H9 (cell line): ENCODE results near the gene TUBB2A. TPM values are rescaled to one million over a fixed set of nuclear protein-coding genes. Genes with fewer than 3 reads are reported as not detected.

Source experiments
- DNase-seq: peaks from one replicate; pipeline ENCODE4 v3.0.0-alpha.2; 2017
- H2AFZ ChIP-seq: one replicate; pipeline ENCODE4 v1.6.1; 2013; ENCODE audit warnings: mild to moderate bottlenecking, low read length, control low read depth, moderate library complexity
- H2AK5ac ChIP-seq: 2 replicates; pipeline ENCODE4 v1.6.1; 2013; ENCODE audit warnings: low read length, control low read depth, mixed read lengths; ENCODE audit not compliant: insufficient read length
- H2BK120ac ChIP-seq: one replicate; pipeline ENCODE4 v1.6.1; 2013; ENCODE audit warnings: low read depth, mild to moderate bottlenecking, low read length, control low read depth, inconsistent platforms; ENCODE audit not compliant: poor library complexity, severe bottlenecking
- H2BK12ac ChIP-seq: 2 replicates; pipeline ENCODE4 v1.6.1; 2013; ENCODE audit warnings: low read length, control low read depth, mixed read lengths, low read depth; ENCODE audit not compliant: insufficient read length
- H2BK15ac ChIP-seq: 2 replicates; pipeline ENCODE4 v1.6.1; 2013; ENCODE audit warnings: low read depth, low read length, control low read depth
- H2BK20ac ChIP-seq: one replicate; pipeline ENCODE4 v1.6.1; 2013; ENCODE audit warnings: low read depth, mild to moderate bottlenecking, low read length, control low read depth, inconsistent platforms; ENCODE audit not compliant: poor library complexity, severe bottlenecking
- H2BK5ac ChIP-seq: 2 replicates; pipeline ENCODE4 v1.6.1; 2013; ENCODE audit warnings: low read length, control low read depth, mixed read lengths; ENCODE audit not compliant: insufficient read length
- H3K14ac ChIP-seq: 2 replicates; pipeline ENCODE4 v1.6.1; 2013; ENCODE audit warnings: low read length, control low read depth; ENCODE audit not compliant: insufficient read depth
- H3K18ac ChIP-seq: 2 replicates; pipeline ENCODE4 v1.6.1; 2013; ENCODE audit warnings: low read depth, mild to moderate bottlenecking, mixed read lengths, low read length, control low read depth; ENCODE audit not compliant: insufficient read length
- H3K23ac ChIP-seq: 2 replicates; pipeline ENCODE4 v1.6.1; 2013; ENCODE audit warnings: low read length, control low read depth, mixed read lengths, low read depth; ENCODE audit not compliant: insufficient read length
- H3K23me2 ChIP-seq: 2 replicates; pipeline ENCODE4 v1.6.1; 2013; ENCODE audit warnings: low read depth, mild to moderate bottlenecking, mixed read lengths, low read length, control low read depth; ENCODE audit not compliant: insufficient read length, poor library complexity, severe bottlenecking
- H3K27ac ChIP-seq: 2 replicates; pipeline ENCODE4 v1.5.1; 2013; ENCODE audit warnings: low read length, control low read depth, mixed read lengths, low read depth; ENCODE audit not compliant: insufficient read length
- H3K27me3 ChIP-seq: 2 replicates; pipeline ENCODE4 v1.6.1; 2013; ENCODE audit warnings: low read length, control low read depth, inconsistent platforms; ENCODE audit not compliant: insufficient read depth
- H3K4ac ChIP-seq: 2 replicates; pipeline ENCODE4 v1.6.1; 2013; ENCODE audit warnings: low read depth, mild to moderate bottlenecking, control low read depth, inconsistent platforms, low read length, moderate library complexity
- H3K4me1 ChIP-seq: 2 replicates; pipeline ENCODE4 v1.6.1; 2013; ENCODE audit warnings: low read length, control low read depth, inconsistent platforms; ENCODE audit not compliant: insufficient read depth
- H3K4me2 ChIP-seq: 2 replicates; pipeline ENCODE4 v1.6.1; 2013; ENCODE audit warnings: low read length, control low read depth, mixed read lengths; ENCODE audit not compliant: insufficient read length, insufficient read depth
- H3K56ac ChIP-seq: 2 replicates; pipeline ENCODE4 v1.6.1; 2013; ENCODE audit warnings: low read depth, mild to moderate bottlenecking, mixed read lengths, low read length, control low read depth; ENCODE audit not compliant: insufficient read length
- H3K79me1 ChIP-seq: 2 replicates; pipeline ENCODE4 v1.6.1; 2013; ENCODE audit warnings: low read depth, mild to moderate bottlenecking, moderate library complexity, low read length, control low read depth, inconsistent platforms; ENCODE audit not compliant: insufficient read depth, poor library complexity, severe bottlenecking
- H3K79me2 ChIP-seq: 2 replicates; pipeline ENCODE4 v1.6.1; 2013; ENCODE audit warnings: low read length, control low read depth, inconsistent platforms; ENCODE audit not compliant: insufficient read depth
- H3K9ac ChIP-seq: 2 replicates; pipeline ENCODE4 v1.6.1; 2013; ENCODE audit warnings: low read length, control low read depth, mixed read lengths; ENCODE audit not compliant: insufficient read length; ENCODE audit errors: extremely low read depth
- H3K9me3 ChIP-seq: one replicate; pipeline ENCODE4 v1.6.1; 2013; ENCODE audit warnings: low read depth, low read length, inconsistent platforms; ENCODE audit not compliant: control insufficient read depth
- H3T11ph ChIP-seq: one replicate; pipeline ENCODE4 v1.6.1; 2013; ENCODE audit warnings: mild to moderate bottlenecking, low read length, control low read depth, inconsistent platforms
- H4K20me1 ChIP-seq: one replicate; pipeline ENCODE4 v1.6.1; 2013; ENCODE audit not compliant: control insufficient read depth, insufficient read length, insufficient read depth
- H4K5ac ChIP-seq: 2 replicates; pipeline ENCODE4 v1.6.1; 2013; ENCODE audit warnings: low read depth, mild to moderate bottlenecking, mixed read lengths, low read length, control low read depth; ENCODE audit not compliant: insufficient read length
- H4K8ac ChIP-seq: replicated peaks from 2 replicates; pipeline ENCODE4 v1.6.1; 2013; ENCODE audit warnings: low read length, control low read depth, mixed read lengths, low read depth; ENCODE audit not compliant: insufficient read length
- H4K91ac ChIP-seq: 2 replicates; pipeline ENCODE4 v1.6.1; 2013; ENCODE audit warnings: low read depth, mild to moderate bottlenecking, moderate library complexity, mixed read lengths, low read length, control low read depth; ENCODE audit not compliant: insufficient read length
- H3K27ac Mint-ChIP-seq, 3 experiments: 2 replicates in 2 of 3; 3 replicates in 1 of 3; pipeline ENCODE4 v1.8.0; 2020 to 2021; ENCODE audit warnings: mixed read lengths in 3 of 3, mild to moderate bottlenecking in 1 of 3, moderate library complexity in 1 of 3
- H3K27me3 Mint-ChIP-seq: 2 replicates; pipeline ENCODE4 v1.8.0; 2021; ENCODE audit warnings: low read depth, mild to moderate bottlenecking, moderate library complexity, mixed read lengths
- H3K36me3 Mint-ChIP-seq, 3 experiments: 2 replicates in 2 of 3; 3 replicates in 1 of 3; pipeline ENCODE4 v1.8.0; 2020 to 2021; ENCODE audit warnings: low read depth in 3 of 3, mixed read lengths in 3 of 3; ENCODE audit not compliant: insufficient read depth in 1 of 3
- H3K4me1 Mint-ChIP-seq, 2 experiments: 2 replicates each; pipeline ENCODE4 v1.8.0; 2020; ENCODE audit warnings: mixed read lengths in 2 of 2
- H3K4me3 Mint-ChIP-seq, 2 experiments: 2 replicates in 1 of 2; 3 replicates in 1 of 2; pipeline ENCODE4 v1.8.0; 2020 to 2021; ENCODE audit warnings: mild to moderate bottlenecking in 2 of 2, mixed read lengths in 2 of 2, moderate library complexity in 1 of 2
- H3K9me3 Mint-ChIP-seq, 2 experiments: 2 replicates in 1 of 2; 3 replicates in 1 of 2; pipeline ENCODE4 v1.8.0; 2020; ENCODE audit warnings: mild to moderate bottlenecking in 2 of 2, mixed read lengths in 2 of 2, moderate library complexity in 1 of 2
- WGBS: extraction: QIAGEN DNeasy Blood & Tissue Kit; methylation state at CpG from one replicate; pipeline ENCODE4 v1.1.7; 2013; ENCODE audit warnings: missing lambda C conversion rate, low lambda C conversion rate, mixed read lengths; ENCODE audit not compliant: insufficient read length; ENCODE audit errors: extremely low coverage; 5-methylcytosine and 5-hydroxymethylcytosine counted together
- total RNA-seq: library from RNA; stranded (reverse); gene quantifications from 2 replicates; pipeline ENCODE4 v1.2.1, GENCODE V29; 2021
- TF ChIP-seq, protein P1 (sequence below): fragments of 200-600 bp; sonication (generic); conservative IDR thresholded peaks from 3 replicates; pipeline ENCODE4 v1.8.0; 2021; ENCODE audit warnings: antibody characterized with exemption, mild to moderate bottlenecking

TUBB2A gene
- total RNA-seq, 1 experiment from 2014 or later = 258 TPM

DNA sequence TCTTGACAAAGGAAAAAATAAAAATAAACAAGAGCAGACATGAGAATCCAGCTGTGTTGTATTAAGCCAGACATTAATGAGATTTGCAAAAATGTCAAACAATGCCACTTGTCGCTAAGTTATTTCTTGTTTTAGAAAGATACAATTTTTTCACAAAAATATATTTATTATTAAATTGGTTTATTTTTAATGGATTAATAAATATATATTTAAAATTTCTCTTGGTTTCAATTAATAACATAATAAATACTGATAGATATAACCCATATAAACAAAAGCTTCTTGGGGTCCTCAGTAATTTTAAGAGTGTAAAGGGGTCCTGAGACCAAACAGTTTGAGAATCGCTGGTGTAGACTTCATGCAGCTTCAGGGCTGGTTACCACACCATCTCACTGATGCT is 44.0 kb upstream of the TUBB2A start:
- no peak overlapping the region for H3K14ac ChIP-seq
- no peak overlapping the region for H3T11ph ChIP-seq
- no peak overlapping the region for H3K27ac ChIP-seq
- no peak overlapping the region for H2BK20ac ChIP-seq
- H3K27me3 ChIP-seq = no peaks in the 10 kb centered on the region
- no peak overlapping the region for H3K18ac ChIP-seq
- no peak overlapping the region for H2BK5ac ChIP-seq
- H3K9me3 ChIP-seq = no peaks in the 10 kb centered on the region
- Mint-ChIP-seq H3K27me3 (no peaks in the 10 kb centered on the region), H3K36me3 (no peaks in the 10 kb centered on the region; a peak in 1 of 7 replicates), H3K4me1 (peaks cover 16 to 18% of the 10 kb centered on the region in 2 experiments), H3K9me3 (peaks cover 3 to 4% of the 10 kb centered on the region in 2 experiments; a peak in 4 of 5 replicates), H3K4me3 (no peak overlapping the region), H3K27ac (no peak overlapping the region)
- no peak overlapping the region for H4K91ac ChIP-seq
- no peak overlapping the region for H2BK12ac ChIP-seq
- peaks cover 6% of the 10 kb centered on the region for H3K4me1 ChIP-seq
- no peaks in the 10 kb centered on the region for H3K23me2 ChIP-seq
- no peak overlapping the region for H2AK5ac ChIP-seq
- H3K56ac ChIP-seq = no peak overlapping the region
- H3K9ac ChIP-seq = no peak overlapping the region
- no peak overlapping the region for H2AFZ ChIP-seq
- WGBS = no CpG with 5 or more reads among the region's 2 CpGs
- H4K8ac ChIP-seq = no peak overlapping the region
- no peak overlapping the region for H2BK15ac ChIP-seq
- no peak overlapping the region for H3K23ac ChIP-seq
- TF ChIP-seq, protein P1, sequence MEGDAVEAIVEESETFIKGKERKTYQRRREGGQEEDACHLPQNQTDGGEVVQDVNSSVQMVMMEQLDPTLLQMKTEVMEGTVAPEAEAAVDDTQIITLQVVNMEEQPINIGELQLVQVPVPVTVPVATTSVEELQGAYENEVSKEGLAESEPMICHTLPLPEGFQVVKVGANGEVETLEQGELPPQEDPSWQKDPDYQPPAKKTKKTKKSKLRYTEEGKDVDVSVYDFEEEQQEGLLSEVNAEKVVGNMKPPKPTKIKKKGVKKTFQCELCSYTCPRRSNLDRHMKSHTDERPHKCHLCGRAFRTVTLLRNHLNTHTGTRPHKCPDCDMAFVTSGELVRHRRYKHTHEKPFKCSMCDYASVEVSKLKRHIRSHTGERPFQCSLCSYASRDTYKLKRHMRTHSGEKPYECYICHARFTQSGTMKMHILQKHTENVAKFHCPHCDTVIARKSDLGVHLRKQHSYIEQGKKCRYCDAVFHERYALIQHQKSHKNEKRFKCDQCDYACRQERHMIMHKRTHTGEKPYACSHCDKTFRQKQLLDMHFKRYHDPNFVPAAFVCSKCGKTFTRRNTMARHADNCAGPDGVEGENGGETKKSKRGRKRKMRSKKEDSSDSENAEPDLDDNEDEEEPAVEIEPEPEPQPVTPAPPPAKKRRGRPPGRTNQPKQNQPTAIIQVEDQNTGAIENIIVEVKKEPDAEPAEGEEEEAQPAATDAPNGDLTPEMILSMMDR = no peak
- no peak overlapping the region for H4K5ac ChIP-seq
- no peak overlapping the region for H3K4me2 ChIP-seq
- no peak overlapping the region for H2BK120ac ChIP-seq
- no peak overlapping the region for H3K4ac ChIP-seq
- no peak for DNase-seq
- H3K79me2 ChIP-seq = no peaks in the 10 kb centered on the region
- H4K20me1 ChIP-seq = no peaks in the 10 kb centered on the region
- no peaks in the 10 kb centered on the region for H3K79me1 ChIP-seq
